SK-N-SH (cell line): ENCODE measurements around the gene IQSEC3. TPM values are rescaled to one million over a fixed set of nuclear protein-coding genes. Genes with fewer than 3 reads are reported as not detected.

Experiments
- CTCF ChIA-PET: fragments of 300-600, 350-600 bp; formaldehyde crosslinking; extraction: SDS; loops from one replicate; lab custom pipeline; 2021; lab: Yijun Ruan, JAX
- POLR2A ChIA-PET: fragments of 350-600 bp; sonication (Branson Sonifier 250); formaldehyde crosslinking; extraction: SDS; loops from one replicate; lab custom pipeline; 2020; ENCODE audit warnings: antibody characterized with exemption, inconsistent platforms; lab: Yijun Ruan, JAX
- DNase-seq: peaks from one replicate; pipeline ENCODE4 v3.0.0; 2012
- H2AFZ ChIP-seq: fragments of 200-600 bp; sonication (generic); 2 replicates; pipeline ENCODE4 v1.8.1; 2016; ENCODE audit warnings: antibody characterized with exemption, mild to moderate bottlenecking, low read depth
- H3F3A ChIP-seq: fragments of 200-600 bp; sonication (generic); replicated peaks from 2 replicates; pipeline ENCODE3; 2016; ENCODE audit warnings: antibody characterized with exemption, mild to moderate bottlenecking; ENCODE audit not compliant: insufficient read depth
- H3K27ac ChIP-seq, 2 experiments: fragments of 200-500 bp in 1 of 2; fragments of 200-600 bp in 1 of 2; sonication (Bioruptor generic) in 1 of 2; sonication (generic), shearing (Covaris generic) in 1 of 2; 2 replicates each; pipeline versions ENCODE4 v1.5.1 to v1.6.1; 2014 to 2016; ENCODE audit warnings: low read depth in 2 of 2, inconsistent platforms in 1 of 2, low read length in 1 of 2, mild to moderate bottlenecking in 1 of 2, mixed read lengths in 1 of 2
- H3K27me3 ChIP-seq: fragments of 200-600 bp; sonication (generic), shearing (Covaris generic); 2 replicates; pipeline ENCODE4 v1.6.1; 2016; ENCODE audit warnings: mixed run types; ENCODE audit not compliant: insufficient read depth
- H3K36me3 ChIP-seq, 2 experiments: fragments of 200-500 bp in 1 of 2; fragments of 200-600 bp in 1 of 2; sonication (Bioruptor generic) in 1 of 2; sonication (generic) in 1 of 2; replicated peaks in 1 of 2; 2 replicates each; pipeline versions ENCODE3 to v1.5.1; 2014 to 2016; ENCODE audit warnings: low read length in 1 of 2, mild to moderate bottlenecking in 1 of 2; ENCODE audit not compliant: insufficient read depth in 2 of 2, control insufficient read depth in 1 of 2
- H3K4me1 ChIP-seq, 2 experiments: fragments of 200-500 bp in 1 of 2; fragments of 200-600 bp in 1 of 2; sonication (Bioruptor generic) in 1 of 2; sonication (generic), shearing (Covaris generic) in 1 of 2; 2 replicates each; pipeline versions ENCODE4 v1.5.1 to v1.6.1; 2014 to 2016; ENCODE audit warnings: low read depth in 1 of 2, low read length in 1 of 2, mixed run types in 1 of 2; ENCODE audit not compliant: insufficient read depth in 2 of 2, control insufficient read depth in 1 of 2
- H3K4me2 ChIP-seq: fragments of 200-600 bp; sonication (generic), shearing (Covaris generic); 2 replicates; pipeline ENCODE4 v1.6.1; 2017; ENCODE audit warnings: mixed run types
- H3K4me3 ChIP-seq, 2 experiments: fragments of 200-500 bp in 1 of 2; fragments of 200-600 bp in 1 of 2; sonication (Bioruptor generic) in 1 of 2; sonication (generic), shearing (Covaris generic) in 1 of 2; 2 replicates each; pipeline versions ENCODE4 v1.5.1 to v1.8.1; 2014 to 2016; ENCODE audit warnings: low read depth in 2 of 2, inconsistent platforms in 1 of 2, low read length in 1 of 2, mild to moderate bottlenecking in 1 of 2, mixed read lengths in 1 of 2, moderate library complexity in 1 of 2
- H3K79me2 ChIP-seq: fragments of 200-600 bp; sonication (generic); 2 replicates; pipeline ENCODE4 v1.8.1; 2017; ENCODE audit warnings: mild to moderate bottlenecking; ENCODE audit not compliant: insufficient read depth
- H3K9ac ChIP-seq: fragments of 200-600 bp; sonication (generic); 2 replicates; pipeline ENCODE4 v1.6.1; 2017; ENCODE audit warnings: mixed run types
- H3K9me2 ChIP-seq: fragments of 200-600 bp; sonication (generic); 2 replicates; pipeline ENCODE4 v1.6.1; 2017; ENCODE audit warnings: mixed run types
- H3K9me3 ChIP-seq: fragments of 200-600 bp; sonication (generic); 2 replicates; pipeline ENCODE4 v1.6.1; 2017; ENCODE audit warnings: mixed run types, mild to moderate bottlenecking, moderate library complexity
- H4K20me1 ChIP-seq: fragments of 200-600 bp; sonication (generic); 2 replicates; pipeline ENCODE4 v1.6.1; 2017; ENCODE audit warnings: mild to moderate bottlenecking, mixed run types; ENCODE audit not compliant: insufficient read depth
- ELF1 ChIP-seq: IDR thresholded peaks from 2 replicates; pipeline ENCODE4 v1.4.0; 2012
- FOSL2 ChIP-seq: IDR thresholded peaks from 2 replicates; pipeline ENCODE4 v1.4.0; 2012; ENCODE audit warnings: low read depth, mild to moderate bottlenecking, moderate library complexity, borderline replicate concordance
- GATA2 ChIP-seq: sonication (generic); formaldehyde crosslinking; IDR thresholded peaks from 2 replicates; pipeline ENCODE4 v1.5.0; 2020; ENCODE audit warnings: mild to moderate bottlenecking, missing genetic modification reagents
- JUND ChIP-seq: IDR thresholded peaks from 2 replicates; pipeline ENCODE4 v1.4.0; 2012
- MEF2A ChIP-seq: IDR thresholded peaks from 2 replicates; pipeline ENCODE4 v1.4.0; 2012; ENCODE audit warnings: low read depth, borderline replicate concordance
- MXI1 ChIP-seq: IDR thresholded peaks from 2 replicates; pipeline ENCODE4 v1.6.1; 2012; ENCODE audit warnings: mild to moderate bottlenecking, low read depth, low read length, improper control_type of control experiment
- NFIC ChIP-seq: IDR thresholded peaks from 2 replicates; pipeline ENCODE4 v1.4.0; 2012; ENCODE audit warnings: borderline replicate concordance
- POLR2AphosphoS5 ChIP-seq: IDR thresholded peaks from 2 replicates; pipeline ENCODE4 v1.6.1; 2012; ENCODE audit warnings: low read depth, low read length
- RAD21 ChIP-seq: IDR thresholded peaks from 2 replicates; pipeline ENCODE4 v1.6.1; 2012; ENCODE audit warnings: mild to moderate bottlenecking, low read length
- RCOR1 ChIP-seq: fragments of 150-350 bp; IDR thresholded peaks from 2 replicates; pipeline ENCODE4 v1.6.1; 2017; ENCODE audit warnings: antibody characterized with exemption, low read length
- SIN3A ChIP-seq: IDR thresholded peaks from 2 replicates; pipeline ENCODE4 v1.6.1; 2012; ENCODE audit warnings: low read depth, mild to moderate bottlenecking, low read length, moderate library complexity, borderline replicate concordance
- SMC3 ChIP-seq: IDR thresholded peaks from 2 replicates; pipeline ENCODE4 v1.6.1; 2012; ENCODE audit warnings: low read depth, low read length, improper control_type of control experiment
- TAF1 ChIP-seq: IDR thresholded peaks from 2 replicates; pipeline ENCODE4 v1.6.1; 2012; ENCODE audit warnings: low read depth, mild to moderate bottlenecking, low read length, moderate library complexity, borderline replicate concordance
- USF1 ChIP-seq: IDR thresholded peaks from 2 replicates; pipeline ENCODE4 v1.4.0; 2012; ENCODE audit warnings: low read depth, borderline replicate concordance
- YY1 ChIP-seq: IDR thresholded peaks from 2 replicates; pipeline ENCODE4 v1.4.0; 2012; ENCODE audit warnings: low read depth, mild to moderate bottlenecking
- WGBS: methylation state at CpG from one replicate; pipeline ENCODE4 v1.1.6; 2017; ENCODE audit warnings: low lambda C conversion rate; 5-methylcytosine and 5-hydroxymethylcytosine counted together
- polyA plus RNA-seq, 3 experiments: library from polyadenylated mRNA; depleted of rRNA; stranded (reverse); fragments of >200 nt; gene quantifications; 2 replicates each; pipeline ENCODE4 v1.2.3, GENCODE V29; 2012
- TF ChIP-seq, protein P1 (sequence below): IDR thresholded peaks from 2 replicates; pipeline ENCODE4 v1.6.1; 2012; ENCODE audit warnings: mild to moderate bottlenecking, low read depth, low read length, moderate library complexity
- TF ChIP-seq, protein P2 (sequence below): IDR thresholded peaks from 2 replicates; pipeline ENCODE4; 2012
- TF ChIP-seq, protein P3 (sequence below): IDR thresholded peaks from 2 replicates; pipeline ENCODE4 v1.4.0; 2012; ENCODE audit warnings: low read depth

IQSEC3 gene
- polyA plus RNA-seq, 1 of the 3 experiments (the other 2 are of a cell fraction) = 0.02 TPM

DNA sequence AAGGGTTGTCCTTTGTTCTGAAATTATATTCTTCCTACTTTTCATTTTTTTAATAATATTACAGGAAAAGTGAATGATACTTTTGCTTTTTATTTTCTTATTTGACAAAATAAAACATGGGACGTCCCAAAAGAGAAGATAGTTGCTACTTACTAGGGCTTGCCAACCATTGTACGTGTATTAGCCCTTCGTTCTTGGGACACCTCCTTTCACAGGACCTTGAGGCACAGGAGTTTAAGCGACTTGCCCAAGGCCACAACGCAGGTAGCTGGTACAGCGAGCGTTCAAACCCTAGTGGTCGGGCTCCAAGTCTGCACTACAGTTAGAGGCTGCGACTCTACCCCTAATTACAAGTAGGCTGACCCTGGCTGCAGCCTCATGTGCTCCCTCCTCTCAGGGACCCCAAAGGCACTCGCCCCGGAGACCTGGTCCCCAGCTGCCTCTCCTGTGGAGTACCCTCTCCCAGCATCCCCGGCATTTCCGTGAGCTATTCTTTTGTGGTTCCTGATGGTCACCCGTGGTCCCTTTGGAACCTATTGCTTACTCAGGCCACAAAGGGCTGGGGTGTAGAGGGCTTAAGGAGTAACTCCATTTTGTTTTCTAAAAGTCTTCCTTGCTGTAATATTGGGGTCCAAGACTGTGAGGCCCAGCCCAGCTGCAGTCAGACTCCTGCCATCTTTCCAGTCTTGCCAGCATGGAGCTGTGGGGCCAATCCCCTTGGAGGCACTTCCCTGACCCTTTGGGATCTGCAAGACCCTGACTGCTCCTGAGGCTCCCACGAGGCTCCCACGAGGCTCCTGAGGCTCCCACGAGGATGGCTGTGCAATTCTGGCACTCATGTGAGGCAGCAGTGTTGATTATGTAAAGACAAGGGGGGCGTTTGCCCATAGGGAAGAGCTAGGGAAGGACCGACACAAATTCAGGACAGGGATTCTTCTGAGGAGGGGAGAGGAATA lies 49.7 kb downstream of the IQSEC3 start:
- Histone ChIP-seq H3K36me3 (no peaks in the 10 kb centered on the region), H3K79me2 (no peaks in the 10 kb centered on the region), H3K27me3 (no peaks in the 10 kb centered on the region; the same call in 1 of the 2 replicates), H3K4me3 (no peak overlapping the region), H3K9me2 (no peaks in the 10 kb centered on the region), H3K9me3 (no peaks in the 10 kb centered on the region), H2AFZ (no peak overlapping the region), H3K9ac (no peak overlapping the region), H3K4me1 (no peaks in the 10 kb centered on the region), H3K27ac (no peak overlapping the region), H3F3A (no peaks in the 10 kb centered on the region), H4K20me1 (no peaks in the 10 kb centered on the region), H3K4me2 (no peak overlapping the region)
- CTCF ChIA-PET = interaction anchor here (1.0 to 1.4 kb wide), 3 partner anchors 8 to 73 kb away, joined by 3 read pairs; no protein-coding TSS in a partner anchor
- DNase-seq = no peak
- TF ChIP-seq SMC3 = no peak
- no peak for TF ChIP-seq RCOR1
- TF ChIP-seq GATA2 (CRISPR knock-in tag) = no peak
- no peak for TF ChIP-seq ELF1
- no peak for TF ChIP-seq FOSL2
- TF ChIP-seq MXI1 = no peak
- no peak for TF ChIP-seq MEF2A
- no peak for TF ChIP-seq TAF1
- TF ChIP-seq YY1 = no peak
- TF ChIP-seq SIN3A = no peak
- POLR2A ChIA-PET = interaction anchor here (0.6 kb wide), 1 partner anchor 64 kb away, joined by 4 read pairs; no protein-coding TSS in a partner anchor
- 34% methylated on average over 13 of the region's 19 CpGs for WGBS

DNA sequence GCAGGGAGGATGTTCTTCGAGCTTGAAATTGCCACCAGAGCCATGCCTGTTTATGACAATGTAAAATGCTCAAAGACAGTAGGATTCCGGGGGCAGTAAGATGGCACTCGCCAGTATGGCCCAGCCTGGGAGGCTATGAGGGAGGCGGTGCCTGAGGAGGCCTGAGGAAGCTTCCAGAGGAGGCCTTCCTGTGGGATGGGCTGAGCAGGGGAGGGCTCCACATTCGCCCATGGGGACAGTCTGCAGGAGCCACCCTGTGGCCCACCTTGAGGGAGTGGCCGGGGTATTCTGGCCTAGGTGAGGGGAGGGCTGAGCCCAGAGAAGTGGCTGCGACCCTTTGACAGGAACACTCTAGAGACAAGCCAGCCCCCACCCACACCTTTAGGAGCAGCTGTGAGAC lies 50.7 kb downstream of the IQSEC3 start:
- Histone ChIP-seq H3K36me3 (no peaks in the 10 kb centered on the region), H4K20me1 (no peaks in the 10 kb centered on the region), H3K27me3 (no peaks in the 10 kb centered on the region), H3K9ac (no peak overlapping the region), H3K27ac (no peak overlapping the region), H2AFZ (no peak overlapping the region), H3K4me2 (no peak overlapping the region), H3K9me2 (no peaks in the 10 kb centered on the region), H3F3A (no peaks in the 10 kb centered on the region), H3K9me3 (no peaks in the 10 kb centered on the region), H3K4me3 (no peak overlapping the region), H3K4me1 (no peaks in the 10 kb centered on the region), H3K79me2 (no peaks in the 10 kb centered on the region)
- DNase-seq = no peak
- 28% methylated on average over 7 of the region's 7 CpGs for WGBS
- ChIA-PET CTCF (interaction anchor here (0.7 to 1.1 kb wide), 3 partner anchors 9 to 72 kb away, joined by 3 read pairs; no protein-coding TSS in a partner anchor), POLR2A (no interaction called here)
- TF ChIP-seq USF1 (no peak), SMC3 (no peak), YY1 (no peak), NFIC (no peak), POLR2AphosphoS5 (no peak), RAD21 (no peak), JUND (no peak), MEF2A (no peak)
- TF ChIP-seq, protein P1, sequence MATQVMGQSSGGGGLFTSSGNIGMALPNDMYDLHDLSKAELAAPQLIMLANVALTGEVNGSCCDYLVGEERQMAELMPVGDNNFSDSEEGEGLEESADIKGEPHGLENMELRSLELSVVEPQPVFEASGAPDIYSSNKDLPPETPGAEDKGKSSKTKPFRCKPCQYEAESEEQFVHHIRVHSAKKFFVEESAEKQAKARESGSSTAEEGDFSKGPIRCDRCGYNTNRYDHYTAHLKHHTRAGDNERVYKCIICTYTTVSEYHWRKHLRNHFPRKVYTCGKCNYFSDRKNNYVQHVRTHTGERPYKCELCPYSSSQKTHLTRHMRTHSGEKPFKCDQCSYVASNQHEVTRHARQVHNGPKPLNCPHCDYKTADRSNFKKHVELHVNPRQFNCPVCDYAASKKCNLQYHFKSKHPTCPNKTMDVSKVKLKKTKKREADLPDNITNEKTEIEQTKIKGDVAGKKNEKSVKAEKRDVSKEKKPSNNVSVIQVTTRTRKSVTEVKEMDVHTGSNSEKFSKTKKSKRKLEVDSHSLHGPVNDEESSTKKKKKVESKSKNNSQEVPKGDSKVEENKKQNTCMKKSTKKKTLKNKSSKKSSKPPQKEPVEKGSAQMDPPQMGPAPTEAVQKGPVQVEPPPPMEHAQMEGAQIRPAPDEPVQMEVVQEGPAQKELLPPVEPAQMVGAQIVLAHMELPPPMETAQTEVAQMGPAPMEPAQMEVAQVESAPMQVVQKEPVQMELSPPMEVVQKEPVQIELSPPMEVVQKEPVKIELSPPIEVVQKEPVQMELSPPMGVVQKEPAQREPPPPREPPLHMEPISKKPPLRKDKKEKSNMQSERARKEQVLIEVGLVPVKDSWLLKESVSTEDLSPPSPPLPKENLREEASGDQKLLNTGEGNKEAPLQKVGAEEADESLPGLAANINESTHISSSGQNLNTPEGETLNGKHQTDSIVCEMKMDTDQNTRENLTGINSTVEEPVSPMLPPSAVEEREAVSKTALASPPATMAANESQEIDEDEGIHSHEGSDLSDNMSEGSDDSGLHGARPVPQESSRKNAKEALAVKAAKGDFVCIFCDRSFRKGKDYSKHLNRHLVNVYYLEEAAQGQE = no peak
- TF ChIP-seq, protein P2, sequence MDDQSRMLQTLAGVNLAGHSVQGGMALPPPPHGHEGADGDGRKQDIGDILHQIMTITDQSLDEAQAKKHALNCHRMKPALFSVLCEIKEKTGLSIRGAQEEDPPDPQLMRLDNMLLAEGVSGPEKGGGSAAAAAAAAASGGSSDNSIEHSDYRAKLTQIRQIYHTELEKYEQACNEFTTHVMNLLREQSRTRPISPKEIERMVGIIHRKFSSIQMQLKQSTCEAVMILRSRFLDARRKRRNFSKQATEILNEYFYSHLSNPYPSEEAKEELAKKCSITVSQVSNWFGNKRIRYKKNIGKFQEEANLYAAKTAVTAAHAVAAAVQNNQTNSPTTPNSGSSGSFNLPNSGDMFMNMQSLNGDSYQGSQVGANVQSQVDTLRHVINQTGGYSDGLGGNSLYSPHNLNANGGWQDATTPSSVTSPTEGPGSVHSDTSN = no peak
- TF ChIP-seq, protein P3, sequence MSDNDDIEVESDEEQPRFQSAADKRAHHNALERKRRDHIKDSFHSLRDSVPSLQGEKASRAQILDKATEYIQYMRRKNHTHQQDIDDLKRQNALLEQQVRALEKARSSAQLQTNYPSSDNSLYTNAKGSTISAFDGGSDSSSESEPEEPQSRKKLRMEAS = no peak
